COLO668 (cell line): Measurements from ENCODE around the gene GRIFIN.
"Not testable (repeated sequence)": the region's sequence is repeated elsewhere in the genome, so short reads cannot be mapped to it uniquely, and the experiment has no call there.

Source experiments
- DNase-seq: peaks from one replicate; lab custom pipeline; 2025; ENCODE audit not compliant: unreplicated experiment; lab: John Stamatoyannopoulos, UW

GRIFIN gene

DNA sequence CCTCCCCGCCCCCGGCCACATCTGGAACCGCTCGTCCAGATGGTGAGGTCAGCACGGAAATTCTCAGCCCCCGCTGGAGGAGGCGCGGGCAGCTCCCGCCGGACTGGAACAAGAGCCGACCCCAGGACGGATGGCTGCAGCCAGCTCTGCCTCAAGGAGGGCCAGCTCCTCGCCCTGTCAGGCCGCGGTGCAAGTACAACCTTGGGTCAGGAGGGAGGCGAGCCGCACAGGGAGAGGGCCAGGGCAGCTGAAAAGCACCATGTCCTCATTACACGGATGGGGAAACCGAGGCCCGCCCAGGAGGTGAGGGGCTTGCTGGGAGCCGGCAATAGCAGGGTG is 3.8 kb upstream of the GRIFIN start:
- no peak for DNase-seq

GRCh38 chr7:2479276-2480069 is 3.3 kb upstream of the GRIFIN start:
- no peak for DNase-seq

DNA sequence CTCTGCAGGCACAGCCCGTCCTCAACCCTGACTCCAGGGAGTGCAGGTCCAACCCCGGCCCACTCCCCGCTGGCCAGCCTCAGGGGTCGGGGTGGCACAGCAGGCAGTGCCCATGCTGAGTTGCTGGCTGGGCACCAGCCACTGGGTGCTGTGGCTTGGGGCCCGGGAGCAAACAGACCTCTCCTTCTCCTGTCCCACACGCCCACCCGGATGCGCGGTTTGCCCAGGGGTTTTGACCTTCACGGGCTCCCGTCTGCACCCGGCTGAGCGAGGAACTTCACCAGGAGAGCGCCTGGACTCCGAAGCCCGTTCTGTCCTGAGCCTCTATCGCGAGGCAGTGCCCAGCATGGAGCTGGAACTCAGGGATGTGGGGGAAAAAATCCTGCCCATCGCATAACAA is 2.6 kb upstream of the GRIFIN start:
- no peak for DNase-seq

DNA sequence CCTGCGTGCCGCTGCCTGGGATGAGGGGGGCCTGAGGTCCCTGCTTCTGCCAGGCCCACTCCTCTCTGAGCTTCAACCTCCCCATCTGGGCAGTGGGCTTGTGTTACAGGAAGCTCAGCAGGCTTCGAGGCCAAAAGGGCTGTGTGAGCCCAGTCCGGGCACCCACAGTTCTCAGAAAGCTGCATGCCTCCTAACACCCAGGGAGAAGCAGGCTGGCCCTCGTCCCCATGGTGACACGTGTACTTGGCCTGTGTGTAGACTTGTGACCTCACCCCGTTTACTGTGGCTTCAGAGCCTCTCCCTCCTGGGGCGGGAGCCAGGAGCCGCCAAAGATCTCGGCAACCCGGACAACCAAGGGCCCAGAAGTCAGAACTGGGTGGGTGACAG is 2.2 kb upstream of the GRIFIN start:
- peak; percentile 69 for DNase-seq

DNA sequence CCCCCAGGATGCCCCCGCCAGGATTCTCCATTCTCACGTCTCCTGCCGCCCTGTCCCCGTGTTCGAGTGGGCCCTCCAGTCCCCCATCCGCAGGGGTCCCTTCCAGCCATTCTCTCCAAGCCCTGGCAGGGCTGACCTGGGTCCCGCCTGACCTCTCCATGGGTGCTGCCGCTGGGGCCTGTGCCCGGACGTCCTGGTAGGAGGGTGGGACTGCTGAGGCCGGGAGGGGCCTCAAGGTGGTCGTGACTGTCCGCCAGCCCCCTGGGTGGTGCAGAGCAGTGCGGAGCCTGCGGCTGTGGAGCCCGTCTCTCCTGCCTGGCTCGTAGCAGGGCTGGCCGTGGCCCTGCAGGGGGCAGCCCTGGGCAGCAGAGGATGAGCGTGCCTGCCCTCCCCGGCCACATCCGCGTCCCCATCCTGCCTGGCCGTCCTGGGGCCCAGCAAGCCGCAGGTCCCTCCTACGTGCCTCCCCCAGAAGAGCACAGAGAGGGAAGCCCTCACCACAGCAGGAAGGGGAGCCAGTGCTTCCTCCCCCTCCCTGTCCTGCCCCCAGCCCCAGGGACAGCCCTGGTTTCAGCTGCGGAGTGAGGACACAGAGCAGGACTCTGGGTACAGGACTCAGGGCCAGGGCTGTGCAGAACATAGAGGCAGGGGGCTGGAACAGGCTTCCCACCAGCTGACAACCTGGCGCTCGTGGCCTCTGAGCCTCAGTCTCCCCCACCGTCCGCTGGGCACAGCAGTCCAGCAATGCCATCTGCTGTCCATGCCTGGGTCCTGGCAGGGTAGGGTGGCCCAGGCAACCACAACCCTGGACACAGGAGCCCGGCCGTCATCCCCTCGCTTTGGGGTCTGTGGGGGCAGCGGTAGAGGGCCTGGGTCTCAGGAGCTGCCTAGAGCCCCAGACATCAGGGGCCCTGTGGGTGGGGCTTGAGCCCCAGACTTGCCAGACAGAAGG is 1.5 kb upstream of the GRIFIN start:
- peak; percentile 90 for DNase-seq

DNA sequence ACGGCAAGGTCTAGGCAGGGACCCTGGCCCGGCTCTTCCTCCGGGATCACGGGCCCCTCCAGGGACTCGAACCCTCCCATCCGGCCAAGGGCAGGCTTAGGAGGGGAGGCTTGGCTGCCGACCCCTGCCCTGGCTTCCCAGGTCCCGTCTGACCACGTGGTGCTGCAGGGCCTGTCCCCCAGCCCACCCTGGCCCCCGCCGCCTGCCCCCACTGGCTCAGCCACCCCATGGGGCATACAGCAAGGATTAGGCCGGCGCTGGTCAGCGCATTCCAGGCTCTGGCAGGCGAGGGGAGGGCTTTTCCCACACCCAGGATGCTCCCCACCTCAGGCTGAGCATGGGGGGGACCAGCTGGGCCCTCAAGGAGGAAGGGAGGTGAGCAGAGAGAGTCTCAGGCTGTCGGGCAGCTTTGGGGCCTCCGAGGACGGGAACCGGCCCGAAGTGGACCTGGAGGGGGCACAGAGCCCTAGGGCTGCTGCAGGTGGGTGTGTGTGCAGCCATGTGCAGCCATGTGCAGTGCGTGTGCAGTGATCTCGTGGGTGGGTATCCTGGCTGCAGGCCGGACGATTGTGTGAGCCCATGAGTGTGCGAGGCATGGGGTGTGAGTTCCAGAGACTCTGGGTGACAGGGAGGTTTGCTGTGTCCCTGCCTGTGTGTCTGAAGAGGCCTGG is 713 bp upstream of the GRIFIN start:
- DNase-seq, result no peak

DNA sequence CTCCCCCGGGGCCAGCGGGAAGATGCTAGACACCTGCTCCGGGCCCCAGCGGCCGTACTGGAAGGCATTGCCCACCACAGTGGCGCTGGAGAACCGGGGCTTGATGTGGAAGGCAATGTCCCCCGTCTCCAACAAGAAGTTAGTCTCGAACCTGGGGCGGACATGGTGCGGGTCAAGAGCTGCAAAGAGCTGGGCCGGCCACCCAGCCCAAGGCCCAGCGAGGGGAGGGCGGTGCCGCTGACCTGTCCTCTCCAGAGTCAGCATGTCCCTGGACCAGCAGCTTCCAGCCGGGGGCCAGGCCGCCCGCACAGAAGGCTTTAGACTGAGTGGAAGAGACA is 551 bp downstream of the GRIFIN start:
- no peak for DNase-seq

DNA sequence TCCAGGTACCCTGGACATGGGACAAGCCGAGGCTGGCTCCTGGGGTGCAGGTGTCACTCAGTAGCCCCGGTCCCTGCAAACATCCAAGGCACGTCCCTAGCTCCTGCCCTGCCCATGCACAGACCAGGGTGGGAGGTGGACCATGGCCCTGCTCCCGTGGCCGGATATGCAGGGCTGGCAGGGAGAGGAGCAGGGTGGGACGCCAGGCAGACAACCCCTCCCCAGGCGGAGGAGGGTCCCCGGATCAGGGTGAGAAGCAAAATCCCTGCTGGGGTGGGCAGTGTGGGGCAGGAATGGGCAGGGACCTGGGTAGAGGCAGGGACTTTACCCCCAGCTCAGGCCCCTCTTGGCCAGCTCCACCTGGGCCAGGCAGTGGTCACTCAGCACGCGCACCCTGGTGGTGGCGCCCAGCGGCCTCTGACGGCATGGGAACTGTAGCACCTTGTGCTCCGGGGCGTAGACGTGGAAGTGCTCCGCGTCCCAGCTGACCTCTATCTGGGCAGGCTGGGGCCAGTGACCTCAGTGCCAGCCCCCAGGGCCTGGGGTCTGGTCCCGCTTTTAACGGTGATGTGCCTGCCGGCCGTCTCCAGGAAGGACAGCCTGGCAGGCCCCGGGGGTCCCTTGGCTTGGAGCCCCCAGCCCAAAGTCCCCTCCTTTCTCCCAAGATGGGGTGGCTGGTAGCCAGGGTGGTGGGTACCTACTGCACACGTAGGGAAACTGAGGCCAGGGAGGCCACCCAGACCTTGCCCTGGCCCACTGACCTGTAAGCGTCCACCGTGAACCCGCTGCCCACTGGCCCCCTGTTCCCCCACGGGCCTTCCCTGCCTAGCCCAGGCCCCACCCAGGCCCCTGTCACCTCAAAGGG is 1.2 kb downstream of the GRIFIN start:
- DNase-seq, result peak; percentile 22

- no peak for DNase-seq
Observed at GRCh38 chr7:2474224-2474623, 2.0 kb downstream of the GRIFIN start.

GRCh38 chr7:2473496-2474180 is 2.6 kb downstream of the GRIFIN start:
- DNase-seq, result no peak

DNA sequence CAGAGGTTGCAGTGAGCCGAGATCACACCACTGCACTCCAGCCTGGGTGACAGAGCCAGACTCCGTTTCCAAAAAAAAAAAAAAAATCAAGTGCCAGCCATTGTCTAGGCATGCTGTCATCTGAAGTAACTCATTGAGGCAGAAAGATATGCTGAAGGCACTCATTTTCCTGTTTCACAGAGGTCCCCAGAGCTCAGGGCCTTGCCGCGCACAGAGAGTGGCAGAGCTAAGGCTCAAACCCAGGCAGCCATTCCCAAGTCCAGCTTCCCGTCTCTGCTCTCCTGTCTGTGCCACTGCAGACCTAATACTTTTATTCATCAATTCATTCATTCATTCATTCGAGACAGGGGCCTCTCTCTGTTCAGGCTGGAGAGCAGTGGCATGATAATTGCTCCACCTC is 3.5 kb downstream of the GRIFIN start:
- no peak for DNase-seq

- DNase-seq, result peak; percentile 90
Observed at GRCh38 chr7:2471396-2471795, 4.8 kb downstream of the GRIFIN start.

DNA sequence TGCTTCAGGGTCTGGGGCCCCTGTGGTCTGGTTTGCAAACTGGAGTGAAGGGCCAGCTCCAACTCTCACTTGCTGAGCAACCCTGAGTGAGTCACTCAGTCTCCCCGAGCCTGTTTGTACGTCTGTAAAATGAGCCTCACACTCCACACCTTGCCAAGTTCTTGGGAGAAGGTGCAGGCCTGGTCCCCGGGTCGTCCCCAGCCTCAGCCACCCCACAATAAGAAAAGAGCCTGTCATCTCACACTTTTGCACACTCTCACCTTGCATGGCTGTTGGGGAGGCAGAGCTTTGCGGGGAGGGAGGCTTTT is 5.2 kb downstream of the GRIFIN start:
- no peak for DNase-seq

- DNase-seq, result no peak
Observed at GRCh38 chr7:2470204-2471021, 5.8 kb downstream of the GRIFIN start.

- not testable (repeated sequence) for DNase-seq
Observed at GRCh38 chr7:2469460-2470203, 6.6 kb downstream of the GRIFIN start.

GRCh38 chr7:2468227-2468626 is 8.0 kb downstream of the GRIFIN start:
- peak; percentile 28 for DNase-seq

DNA sequence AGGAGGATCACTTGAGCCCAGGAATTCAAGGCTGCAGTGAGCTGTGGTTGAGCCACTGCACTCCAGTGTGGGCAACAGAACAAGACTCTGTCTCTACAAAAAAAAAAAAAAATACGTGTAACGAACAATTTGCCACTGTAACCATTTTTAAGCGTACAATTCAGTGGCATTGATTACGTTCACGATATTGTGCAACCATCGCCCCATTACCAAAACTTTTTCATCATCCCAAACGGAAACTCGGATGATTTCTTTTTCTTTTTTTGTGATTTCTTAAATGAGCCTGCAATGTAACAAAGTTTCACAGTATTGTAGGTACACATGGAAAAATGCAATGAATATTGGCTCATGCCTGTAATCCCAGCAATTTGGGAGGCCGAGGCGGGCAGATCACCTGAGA is 9.5 kb downstream of the GRIFIN start:
- DNase-seq, result no peak

- DNase-seq, result no peak
Observed at GRCh38 chr7:2465928-2466327, 10.3 kb downstream of the GRIFIN start.

DNA sequence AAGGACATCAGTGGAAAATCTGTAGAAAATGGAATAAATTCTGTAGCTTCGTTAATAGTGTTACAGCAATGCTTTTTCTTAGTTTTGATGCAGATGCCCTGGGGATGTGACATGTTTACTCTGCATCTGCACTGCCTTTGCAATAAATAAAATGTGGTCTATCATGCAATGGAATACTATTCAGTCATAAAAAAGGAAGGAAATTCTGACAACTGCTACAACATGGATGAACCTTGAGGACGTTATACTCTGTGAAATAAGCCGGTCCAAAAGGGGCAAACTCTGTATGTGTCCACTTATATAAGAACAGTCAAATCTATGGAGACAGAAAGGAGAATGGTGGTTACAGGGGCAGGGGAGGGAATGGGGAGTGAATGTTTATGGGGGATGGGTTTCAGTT is 13.5 kb downstream of the GRIFIN start:
- no peak for DNase-seq
